Sigmoid colon (tissue), 4 donors: Measurements from ENCODE around the gene CHST14.

Experiments used
- CTCF ChIP-seq, 4 experiments: fragments of 450-650 bp in 3 of 4; fragments of 200-600 bp in 1 of 4; IDR thresholded peaks; one replicate each; pipeline ENCODE4 v1.5.1; 2016 to 2019; ENCODE audit warnings: antibody characterized with exemption in 4 of 4, mild to moderate bottlenecking in 3 of 4, moderate library complexity in 2 of 4
- POLR2A ChIP-seq, 2 donors: fragments of 450-650 bp; IDR thresholded peaks; one replicate each; pipeline ENCODE4 v1.6.1; 2016; ENCODE audit warnings: antibody characterized with exemption in 2 of 2, mild to moderate bottlenecking in 2 of 2, moderate library complexity in 2 of 2
- POLR2AphosphoS5 ChIP-seq, 4 donors: sonication (generic); formaldehyde crosslinking; IDR thresholded peaks; one replicate each; pipeline ENCODE4 v1.6.1; 2017; ENCODE audit warnings: antibody characterized with exemption in 4 of 4

DNA sequence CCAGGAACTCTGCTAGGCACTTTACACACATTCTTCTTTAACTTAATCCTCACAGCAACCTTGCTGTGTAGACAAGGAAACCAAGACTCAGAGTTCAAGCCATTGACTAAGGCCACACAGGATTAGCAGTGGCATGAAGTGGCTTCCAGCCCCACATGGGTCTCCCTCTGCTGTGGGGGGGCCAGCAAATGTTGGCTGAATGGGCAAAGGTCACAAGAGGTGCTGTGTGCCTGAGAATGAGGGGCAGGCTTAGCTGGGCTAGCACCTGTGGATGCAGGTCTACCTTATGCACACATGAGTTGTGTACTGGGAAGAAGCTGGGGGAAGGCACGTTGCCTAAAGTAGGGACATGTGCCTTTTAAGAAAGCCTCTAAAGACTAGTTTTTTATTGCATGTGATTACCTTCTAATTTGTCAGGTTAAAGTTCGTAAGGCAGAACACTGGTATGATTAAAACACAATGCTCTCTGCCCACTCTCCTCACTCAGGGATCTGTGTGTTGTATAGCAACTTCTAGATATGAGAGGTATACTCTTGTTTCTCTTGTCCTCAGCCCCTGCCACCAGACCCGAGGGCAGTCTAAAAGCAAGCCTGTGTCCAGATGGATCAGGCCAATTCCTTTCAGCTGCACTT, 19.1 kb upstream of the CHST14 start:
- TF ChIP-seq CTCF (IDR thresholded peaks at IDR 0.05) (no peak), POLR2A (IDR thresholded peaks at IDR 0.05) (no peak), POLR2AphosphoS5 (IDR thresholded peaks at IDR 0.05) (no peak)
